Measurements from ENCODE around the gene ERBB3.

DNA sequence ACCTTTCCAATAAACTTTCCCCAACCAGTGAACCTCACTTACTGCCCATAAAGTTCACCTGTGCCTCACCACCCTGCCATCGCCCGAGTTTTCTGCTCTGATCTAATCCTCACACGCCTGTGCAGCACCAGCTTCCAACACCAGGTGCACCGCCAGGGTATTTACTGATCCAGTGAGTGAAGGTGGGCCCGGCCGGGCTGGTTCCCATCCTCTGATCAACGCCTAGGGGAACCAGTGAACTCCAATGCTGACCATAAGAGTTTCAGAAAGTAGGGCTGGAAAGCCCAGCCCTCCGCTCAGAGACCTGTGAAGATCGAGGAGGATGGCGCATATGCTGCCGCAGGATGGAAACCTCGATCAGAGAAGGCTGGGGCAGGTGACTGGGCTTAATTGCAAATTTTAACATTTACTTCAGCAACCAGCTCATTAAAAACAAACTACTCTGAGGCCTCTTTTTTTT, 71.7 kb downstream of the ERBB3 start:
- no peak for TF ChIP-seq EZH2phosphoT487 (IDR thresholded peaks at IDR 0.05; ENCODE audit: low read depth, severe bottlenecking, unreplicated experiment)
- TF ChIP-seq, protein P1, sequence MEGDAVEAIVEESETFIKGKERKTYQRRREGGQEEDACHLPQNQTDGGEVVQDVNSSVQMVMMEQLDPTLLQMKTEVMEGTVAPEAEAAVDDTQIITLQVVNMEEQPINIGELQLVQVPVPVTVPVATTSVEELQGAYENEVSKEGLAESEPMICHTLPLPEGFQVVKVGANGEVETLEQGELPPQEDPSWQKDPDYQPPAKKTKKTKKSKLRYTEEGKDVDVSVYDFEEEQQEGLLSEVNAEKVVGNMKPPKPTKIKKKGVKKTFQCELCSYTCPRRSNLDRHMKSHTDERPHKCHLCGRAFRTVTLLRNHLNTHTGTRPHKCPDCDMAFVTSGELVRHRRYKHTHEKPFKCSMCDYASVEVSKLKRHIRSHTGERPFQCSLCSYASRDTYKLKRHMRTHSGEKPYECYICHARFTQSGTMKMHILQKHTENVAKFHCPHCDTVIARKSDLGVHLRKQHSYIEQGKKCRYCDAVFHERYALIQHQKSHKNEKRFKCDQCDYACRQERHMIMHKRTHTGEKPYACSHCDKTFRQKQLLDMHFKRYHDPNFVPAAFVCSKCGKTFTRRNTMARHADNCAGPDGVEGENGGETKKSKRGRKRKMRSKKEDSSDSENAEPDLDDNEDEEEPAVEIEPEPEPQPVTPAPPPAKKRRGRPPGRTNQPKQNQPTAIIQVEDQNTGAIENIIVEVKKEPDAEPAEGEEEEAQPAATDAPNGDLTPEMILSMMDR (IDR thresholded peaks at IDR 0.05; ENCODE audit: poor library complexity): peak; percentile 32
- no peak for TF ChIP-seq EZH2 (IDR thresholded peaks at IDR 0.05; ENCODE audit: borderline replicate concordance)
